ENCODE data around the gene NRG3. TPM values are rescaled to one million over a fixed set of nuclear protein-coding genes. Genes with fewer than 3 reads are reported as not detected.

The NRG3 gene
- total RNA-seq, 1 donor from 2014 or later: 8.2 TPM

DNA sequence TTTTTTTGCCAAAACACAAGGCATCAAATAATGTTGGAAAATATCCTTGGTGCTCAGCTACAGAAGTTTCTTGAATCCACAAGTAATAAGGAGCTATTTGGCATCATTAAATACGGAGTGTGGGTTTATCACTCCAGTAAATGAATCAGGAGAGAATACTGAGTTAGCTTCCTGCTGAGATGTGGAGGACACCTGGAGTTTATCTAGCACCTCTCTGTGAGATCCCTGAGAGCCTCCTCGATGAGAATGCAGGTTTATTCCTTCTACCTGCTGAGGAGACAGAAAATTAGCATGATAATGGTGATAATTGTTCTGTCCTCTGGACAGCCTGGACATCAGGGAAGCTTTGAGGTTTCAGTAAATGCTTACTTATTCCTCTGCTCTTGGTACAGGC is 40.5 kb downstream of the NRG3 start:
- peaks cover 2% of the 10 kb centered on the region for H3K27me3 Mint-ChIP-seq (ENCODE audit: unreplicated experiment)
- no peak for DNase-seq (ENCODE audit: low spot score)

GRCh38 chr10:81917666-81918065 is 42.7 kb downstream of the NRG3 start:
- H3K4me3 Mint-ChIP-seq (ENCODE audit: unreplicated experiment): no peak overlapping the region
- no peaks in the 10 kb centered on the region for H3K27me3 Mint-ChIP-seq (ENCODE audit: unreplicated experiment)
- no peaks in the 10 kb centered on the region for H3K4me1 Mint-ChIP-seq (ENCODE audit: unreplicated experiment)
- no peaks in the 10 kb centered on the region for H3K9me3 Mint-ChIP-seq (ENCODE audit: unreplicated experiment)
- no peaks in the 10 kb centered on the region for H3K36me3 Mint-ChIP-seq (ENCODE audit: low read depth, unreplicated experiment)
- no peak overlapping the region for H3K27ac Mint-ChIP-seq (ENCODE audit: unreplicated experiment)
- no peak for DNase-seq (ENCODE audit: low spot score)
- TF ChIP-seq, protein P1, sequence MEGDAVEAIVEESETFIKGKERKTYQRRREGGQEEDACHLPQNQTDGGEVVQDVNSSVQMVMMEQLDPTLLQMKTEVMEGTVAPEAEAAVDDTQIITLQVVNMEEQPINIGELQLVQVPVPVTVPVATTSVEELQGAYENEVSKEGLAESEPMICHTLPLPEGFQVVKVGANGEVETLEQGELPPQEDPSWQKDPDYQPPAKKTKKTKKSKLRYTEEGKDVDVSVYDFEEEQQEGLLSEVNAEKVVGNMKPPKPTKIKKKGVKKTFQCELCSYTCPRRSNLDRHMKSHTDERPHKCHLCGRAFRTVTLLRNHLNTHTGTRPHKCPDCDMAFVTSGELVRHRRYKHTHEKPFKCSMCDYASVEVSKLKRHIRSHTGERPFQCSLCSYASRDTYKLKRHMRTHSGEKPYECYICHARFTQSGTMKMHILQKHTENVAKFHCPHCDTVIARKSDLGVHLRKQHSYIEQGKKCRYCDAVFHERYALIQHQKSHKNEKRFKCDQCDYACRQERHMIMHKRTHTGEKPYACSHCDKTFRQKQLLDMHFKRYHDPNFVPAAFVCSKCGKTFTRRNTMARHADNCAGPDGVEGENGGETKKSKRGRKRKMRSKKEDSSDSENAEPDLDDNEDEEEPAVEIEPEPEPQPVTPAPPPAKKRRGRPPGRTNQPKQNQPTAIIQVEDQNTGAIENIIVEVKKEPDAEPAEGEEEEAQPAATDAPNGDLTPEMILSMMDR (IDR thresholded peaks at IDR 0.05; ENCODE audit: unreplicated experiment): no peak

More for the DNA sequence above, 40.5 kb downstream of the NRG3 start:
- H3K27ac Mint-ChIP-seq (ENCODE audit: unreplicated experiment): no peak overlapping the region
- H3K4me1 Mint-ChIP-seq (ENCODE audit: unreplicated experiment): no peaks in the 10 kb centered on the region
- TF ChIP-seq, protein P1 (IDR thresholded peaks at IDR 0.05; ENCODE audit: unreplicated experiment): no peak
- H3K36me3 Mint-ChIP-seq (ENCODE audit: low read depth, unreplicated experiment): no peaks in the 10 kb centered on the region
- no peaks in the 10 kb centered on the region for H3K9me3 Mint-ChIP-seq (ENCODE audit: unreplicated experiment)
- H3K4me3 Mint-ChIP-seq (ENCODE audit: unreplicated experiment): no peak overlapping the region

GRCh38 chr10:81918766-81919165 is 43.8 kb downstream of the NRG3 start:
- no peaks in the 10 kb centered on the region for H3K9me3 Mint-ChIP-seq (ENCODE audit: unreplicated experiment)
- H3K4me1 Mint-ChIP-seq (ENCODE audit: unreplicated experiment): no peaks in the 10 kb centered on the region
- TF ChIP-seq, protein P1 (IDR thresholded peaks at IDR 0.05; ENCODE audit: unreplicated experiment): no peak
- DNase-seq (ENCODE audit: low spot score): no peak
- H3K27me3 Mint-ChIP-seq (ENCODE audit: unreplicated experiment): no peaks in the 10 kb centered on the region
- H3K4me3 Mint-ChIP-seq (ENCODE audit: unreplicated experiment): no peak overlapping the region
- H3K27ac Mint-ChIP-seq (ENCODE audit: unreplicated experiment): no peak overlapping the region
- no peaks in the 10 kb centered on the region for H3K36me3 Mint-ChIP-seq (ENCODE audit: low read depth, unreplicated experiment)

DNA sequence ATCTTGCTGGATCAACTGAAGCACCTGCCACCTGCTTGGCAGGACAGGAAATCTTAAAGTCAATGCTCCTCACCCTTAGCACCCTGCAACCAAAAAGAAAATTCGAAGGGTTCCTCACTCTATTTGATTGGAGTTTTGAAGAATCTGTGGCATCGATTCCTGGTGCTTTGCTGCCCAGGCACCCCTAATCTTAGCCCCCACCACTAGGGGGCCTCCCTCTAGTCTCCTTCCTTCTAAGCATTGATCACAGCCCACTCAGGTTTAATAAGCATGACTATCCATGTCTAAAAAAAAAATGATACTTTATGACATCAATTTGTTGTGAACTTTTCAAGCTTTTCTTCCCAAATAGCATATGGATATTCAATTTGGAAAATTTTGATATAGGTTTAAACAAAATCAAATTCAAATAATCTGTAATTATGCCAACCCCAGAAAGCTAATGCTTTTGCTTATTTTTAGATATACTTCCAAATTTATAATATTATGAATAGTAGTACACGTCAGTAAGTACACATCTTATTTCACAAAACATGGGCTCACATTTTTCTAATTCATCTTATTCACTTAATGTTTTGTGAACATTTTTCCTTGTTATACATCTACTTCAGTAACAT is 45.3 kb downstream of the NRG3 start:
- TF ChIP-seq, protein P1 (IDR thresholded peaks at IDR 0.05; ENCODE audit: unreplicated experiment): peak; percentile 80
- no peak overlapping the region for H3K27ac Mint-ChIP-seq (ENCODE audit: unreplicated experiment)
- H3K4me3 Mint-ChIP-seq (ENCODE audit: unreplicated experiment): no peak overlapping the region
- no peaks in the 10 kb centered on the region for H3K36me3 Mint-ChIP-seq (ENCODE audit: low read depth, unreplicated experiment)
- DNase-seq (ENCODE audit: low spot score): peak; percentile 55
- H3K4me1 Mint-ChIP-seq (ENCODE audit: unreplicated experiment): no peaks in the 10 kb centered on the region
- no peaks in the 10 kb centered on the region for H3K9me3 Mint-ChIP-seq (ENCODE audit: unreplicated experiment)
- no peaks in the 10 kb centered on the region for H3K27me3 Mint-ChIP-seq (ENCODE audit: unreplicated experiment)

DNA sequence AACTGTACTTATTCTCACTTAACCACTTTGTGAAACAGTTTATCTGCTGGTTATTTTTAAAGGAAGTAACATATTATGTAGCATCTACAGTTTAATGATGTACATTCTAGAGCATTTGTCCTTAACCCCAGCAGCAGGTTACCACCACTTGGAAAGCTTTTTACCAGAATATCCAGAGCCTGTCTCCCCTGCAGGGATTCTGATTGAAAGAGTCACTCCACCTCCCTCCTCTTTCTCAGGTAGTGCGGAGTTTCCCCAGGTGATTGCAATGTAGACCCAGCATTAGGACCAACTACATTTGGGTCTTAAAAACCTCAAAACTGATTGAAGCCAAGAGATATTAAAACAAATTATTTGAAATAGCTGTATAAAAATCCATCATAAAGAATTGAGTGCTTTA is 53.1 kb downstream of the NRG3 start:
- H3K36me3 Mint-ChIP-seq (ENCODE audit: low read depth, unreplicated experiment): no peaks in the 10 kb centered on the region
- no peaks in the 10 kb centered on the region for H3K9me3 Mint-ChIP-seq (ENCODE audit: unreplicated experiment)
- DNase-seq (ENCODE audit: low spot score): no peak
- no peak overlapping the region for H3K27ac Mint-ChIP-seq (ENCODE audit: unreplicated experiment)
- peaks cover 4% of the 10 kb centered on the region for H3K27me3 Mint-ChIP-seq (ENCODE audit: unreplicated experiment)
- no peaks in the 10 kb centered on the region for H3K4me1 Mint-ChIP-seq (ENCODE audit: unreplicated experiment)
- TF ChIP-seq, protein P1 (IDR thresholded peaks at IDR 0.05; ENCODE audit: unreplicated experiment): no peak
- H3K4me3 Mint-ChIP-seq (ENCODE audit: unreplicated experiment): no peak overlapping the region
